Stimulated activated naive CD4-positive, alpha-beta T cell treated with Interleukin-2 at 50 U/mL for 16 hours (primary cell): ENCODE data around the gene RALGAPA2.
"Not testable (repeated sequence)": the region's sequence is repeated elsewhere in the genome, so short reads cannot be mapped to it uniquely, and the experiment has no call there.

Source experiments
- DNase-seq: peaks from one replicate; lab custom pipeline; 2025; lab: John Stamatoyannopoulos, UW

RALGAPA2 gene

GRCh38 chr20:20571068-20571780, 141.2 kb downstream of the RALGAPA2 start:
- no peak for DNase-seq

GRCh38 chr20:20568604-20569205, 143.7 kb downstream of the RALGAPA2 start:
- no peak for DNase-seq

GRCh38 chr20:20567712-20568111, 144.7 kb downstream of the RALGAPA2 start:
- no peak for DNase-seq

- DNase-seq = no peak
Observed at GRCh38 chr20:20566516-20566915, 145.9 kb downstream of the RALGAPA2 start.

GRCh38 chr20:20564279-20564678, 148.2 kb downstream of the RALGAPA2 start:
- no peak for DNase-seq

GRCh38 chr20:20562507-20562906, 149.9 kb downstream of the RALGAPA2 start:
- no peak for DNase-seq

- DNase-seq = no peak
Observed at GRCh38 chr20:20561841-20562240, 150.6 kb downstream of the RALGAPA2 start.

GRCh38 chr20:20561172-20561571, 151.3 kb downstream of the RALGAPA2 start:
- DNase-seq = no peak

- DNase-seq = no peak
Observed at GRCh38 chr20:20557406-20557805, 155.0 kb downstream of the RALGAPA2 start.

- DNase-seq = no peak
Observed at GRCh38 chr20:20555838-20556237, 156.6 kb downstream of the RALGAPA2 start.

- DNase-seq = no peak
Observed at GRCh38 chr20:20554951-20555350, 157.5 kb downstream of the RALGAPA2 start.

GRCh38 chr20:20553541-20553940, 158.9 kb downstream of the RALGAPA2 start:
- DNase-seq = no peak

- DNase-seq = no peak
Observed at GRCh38 chr20:20552076-20552475, 160.4 kb downstream of the RALGAPA2 start.

- no peak for DNase-seq
Observed at GRCh38 chr20:20551409-20551808, 161.0 kb downstream of the RALGAPA2 start.

GRCh38 chr20:20549704-20550103, 162.7 kb downstream of the RALGAPA2 start:
- no peak for DNase-seq

GRCh38 chr20:20549267-20549612, 163.2 kb downstream of the RALGAPA2 start:
- DNase-seq = no peak

- DNase-seq = no peak
Observed at GRCh38 chr20:20548527-20549266, 163.7 kb downstream of the RALGAPA2 start.

GRCh38 chr20:20547876-20548266, 164.6 kb downstream of the RALGAPA2 start:
- DNase-seq = no peak

- DNase-seq = no peak
Observed at GRCh38 chr20:20547221-20547875, 165.1 kb downstream of the RALGAPA2 start.

- no peak for DNase-seq
Observed at GRCh38 chr20:20546402-20546801, 166.0 kb downstream of the RALGAPA2 start.

GRCh38 chr20:20543348-20543747, 169.1 kb downstream of the RALGAPA2 start:
- not testable (repeated sequence) for DNase-seq

- DNase-seq = no peak
Observed at GRCh38 chr20:20536240-20536933, 176.1 kb downstream of the RALGAPA2 start.
